WTC11 (cell line): Measurements from ENCODE around the gene ATP6V0D1. TPM values are rescaled to one million over a fixed set of nuclear protein-coding genes. Genes with fewer than 3 reads are reported as not detected.

Experiments used
- total RNA-seq: library from RNA; stranded (reverse); gene quantifications from 3 replicates; pipeline ENCODE4 v1.2.3, GENCODE V29; 2021

The ATP6V0D1 gene
- total RNA-seq, 1 experiment from 2014 or later: 44.1 TPM

Other genes with a start within 250 kb of the ATP6V0D1 start
- 68.9 to 81.3 TPM (median 71.5 TPM) in 3 replicates for gene FHOD1, start 233.7 kb downstream of the ATP6V0D1 start, total RNA-seq
- gene SLC9A5, start 232.2 kb downstream of the ATP6V0D1 start, total RNA-seq: 10.3 to 14.4 TPM (median 12.9 TPM) in 3 replicates
- gene PLEKHG4, start 201.6 kb downstream of the ATP6V0D1 start, total RNA-seq: 5.9 to 16.7 TPM (median 15.0 TPM) in 3 replicates
- 0.85 to 1.1 TPM (median 0.85 TPM) in 3 replicates for gene KCTD19, start 154.4 kb downstream of the ATP6V0D1 start, total RNA-seq
- gene LRRC36, start 154.3 kb downstream of the ATP6V0D1 start, total RNA-seq: 0.13 to 0.39 TPM (median 0.18 TPM) in 3 replicates
- 0.57 to 0.74 TPM (median 0.64 TPM) in 3 replicates for gene TPPP3, start 87.7 kb downstream of the ATP6V0D1 start, total RNA-seq
- 4.2 to 4.9 TPM (median 4.6 TPM) in 3 replicates for gene ZDHHC1, start 64.7 kb downstream of the ATP6V0D1 start, total RNA-seq
- 33.4 to 38.3 TPM (median 36.4 TPM) in 3 replicates for gene HSD11B2, start 50.0 kb downstream of the ATP6V0D1 start, total RNA-seq
- gene AGRP, start 2.4 kb upstream of the ATP6V0D1 start, total RNA-seq: not detected in 3 replicates
- gene RIPOR1, start 47.7 kb upstream of the ATP6V0D1 start, total RNA-seq: 14.9 to 15.9 TPM (median 15.5 TPM) in 3 replicates
- 55.4 to 60.6 TPM (median 57.7 TPM) in 3 replicates for gene CTCF, start 81.4 kb upstream of the ATP6V0D1 start, total RNA-seq
- gene CARMIL2, start 164.0 kb upstream of the ATP6V0D1 start, total RNA-seq: 33.3 to 42.3 TPM (median 38.3 TPM) in 3 replicates
- gene ACD, start 179.1 kb upstream of the ATP6V0D1 start, total RNA-seq: 38.1 to 41.3 TPM (median 40.7 TPM) in 3 replicates
- gene PARD6A, start 179.8 kb upstream of the ATP6V0D1 start, total RNA-seq: 17.1 to 18.5 TPM (median 17.4 TPM) in 3 replicates
- 10.3 to 11.9 TPM (median 11.7 TPM) in 3 replicates for gene ENKD1, start 185.6 kb upstream of the ATP6V0D1 start, total RNA-seq
- 4.1 to 5.4 TPM (median 4.9 TPM) in 3 replicates for gene C16orf86, start 185.7 kb upstream of the ATP6V0D1 start, total RNA-seq
- 19.3 to 29.5 TPM (median 22.8 TPM) in 3 replicates for gene GFOD2, start 238.2 kb upstream of the ATP6V0D1 start, total RNA-seq